A549 (cell line): ENCODE results near the gene CFD. TPM values are rescaled to one million over a fixed set of nuclear protein-coding genes. Genes with fewer than 3 reads are reported as not detected.

ENCODE experiments used
- ATAC-seq, 2 experiments: fragments of 200-7000 bp in 1 of 2; fragments of >200 bp in 1 of 2; cut with Nextera tagmentation in 1 of 2; cut with Tn5 transposase in 1 of 2; 3 replicates each; pipeline versions ENCODE4 v1.8.0 to v1.9.1; 2018 to 2020; ENCODE audit warnings: mild to moderate bottlenecking in 1 of 2, moderate library complexity in 1 of 2
- CTCF ChIA-PET: fragments of 300-600 bp; sonication (Branson Sonifier 250); formaldehyde crosslinking; extraction: SDS; loops from one replicate; lab custom pipeline; 2021; ENCODE audit warnings: antibody characterized with exemption, inconsistent platforms; lab: Yijun Ruan, JAX
- POLR2A ChIA-PET: fragments of 350-600 bp; formaldehyde crosslinking; extraction: SDS; loops from one replicate; lab custom pipeline; 2021; ENCODE audit warnings: antibody characterized with exemption, inconsistent platforms; lab: Yijun Ruan, JAX
- DNase-seq, 2 experiments: peaks; one replicate each; pipeline versions ENCODE4 v3.0.0 to v3.0.0-alpha.2; 2011 to 2016; ENCODE audit warnings: low read depth in 1 of 2, low spot score in 1 of 2
- FAIRE-seq: peaks from 2 replicates; lab custom pipeline; 2011; peaks lifted over from hg19 to GRCh38; lab: Jason Lieb, UNC
- H3K27ac ChIP-seq, 2 experiments: fragments of >200 bp; sonication (Bioruptor Twin); formaldehyde crosslinking; 3 replicates each; pipeline ENCODE4 v1.5.1; 2016 to 2017
- H3K4me1 ChIP-seq: fragments of >200 bp; sonication (Bioruptor Twin); formaldehyde crosslinking; 3 replicates; pipeline ENCODE4 v1.6.1; 2016
- H3K4me2 ChIP-seq: fragments of >200 bp; sonication (Bioruptor Twin); formaldehyde crosslinking; 3 replicates; pipeline ENCODE4 v1.6.1; 2016
- H3K4me3 ChIP-seq: fragments of >200 bp; sonication (Bioruptor Twin); formaldehyde crosslinking; 3 replicates; pipeline ENCODE4 v1.5.1; 2016
- H3K9me3 ChIP-seq: fragments of >200 bp; sonication (Bioruptor Twin); formaldehyde crosslinking; 3 replicates; pipeline ENCODE4 v1.6.1; 2016
- BHLHE40 ChIP-seq: IDR thresholded peaks from 2 replicates; pipeline ENCODE4 v1.6.1; 2012; ENCODE audit warnings: low read depth, low read length, inconsistent platforms
- CHD2 ChIP-seq: fragments of 150-350 bp; IDR thresholded peaks from 2 replicates; pipeline ENCODE4 v1.6.1; 2014; ENCODE audit warnings: low read length; ENCODE audit not compliant: partially characterized antibody
- CHD4 ChIP-seq: fragments of 200-600 bp; sonication (generic); IDR thresholded peaks from 2 replicates; pipeline ENCODE4 v1.6.1; 2016; ENCODE audit warnings: antibody characterized with exemption, mild to moderate bottlenecking, borderline replicate concordance
- ESRRA ChIP-seq: fragments of 150-350 bp; IDR thresholded peaks from 2 replicates; pipeline ENCODE4 v1.6.1; 2014; ENCODE audit warnings: mild to moderate bottlenecking, low read length, borderline replicate concordance
- FOSB ChIP-seq: fragments of 250-450 bp; sonication (Bioruptor Pico); IDR thresholded peaks from 2 replicates; pipeline ENCODE4 v1.5.0; 2020; ENCODE audit warnings: mild to moderate bottlenecking, moderate library complexity
- FOSL2 ChIP-seq, 2 experiments: fragments of 450-650 bp in 1 of 2; fragments of >200 bp in 1 of 2; sonication (Bioruptor Twin) in 1 of 2; formaldehyde crosslinking; IDR thresholded peaks; 2 replicates each; pipeline versions ENCODE4 v1.5.0 to v1.6.1; 2016 to 2020; ENCODE audit warnings: mild to moderate bottlenecking in 1 of 2, moderate library complexity in 1 of 2
- FOXS1 ChIP-seq: fragments of 250-450 bp; sonication (Bioruptor Pico); IDR thresholded peaks from 2 replicates; pipeline ENCODE4 v1.5.0; 2020; ENCODE audit warnings: mild to moderate bottlenecking, moderate library complexity
- HEYL ChIP-seq: fragments of 250-450 bp; sonication (Bioruptor Pico); IDR thresholded peaks from 2 replicates; pipeline ENCODE4 v1.8.0; 2021; ENCODE audit warnings: mild to moderate bottlenecking, moderate library complexity
- HOXB13 ChIP-seq: fragments of 250-450 bp; sonication (Bioruptor Pico); IDR thresholded peaks from 2 replicates; pipeline ENCODE4 v1.5.0; 2020; ENCODE audit warnings: low read depth, mild to moderate bottlenecking, moderate library complexity
- JUNB ChIP-seq: fragments of >200 bp; sonication (Bioruptor Twin); formaldehyde crosslinking; IDR thresholded peaks from 2 replicates; pipeline ENCODE4 v1.6.1; 2016
- KDM1A ChIP-seq: fragments of 200-600 bp; sonication (generic); IDR thresholded peaks from 2 replicates; pipeline ENCODE4 v1.6.1; 2016; ENCODE audit warnings: low read depth, mild to moderate bottlenecking
- MYC ChIP-seq: IDR thresholded peaks from 2 replicates; pipeline ENCODE4 v1.6.1; 2012; ENCODE audit warnings: mild to moderate bottlenecking, inconsistent platforms, low read length, improper control_type of control experiment, borderline replicate concordance
- NFE2L2 ChIP-seq: fragments of 150-350 bp; conservative IDR thresholded peaks from 2 replicates; pipeline ENCODE4 v1.6.1; 2014; ENCODE audit warnings: low read length
- NPAS2 ChIP-seq: fragments of 250-450 bp; sonication (Bioruptor Pico); IDR thresholded peaks from 2 replicates; pipeline ENCODE4 v1.8.0; 2022; ENCODE audit warnings: mild to moderate bottlenecking, moderate library complexity, borderline replicate concordance
- NR3C1 ChIP-seq: fragments of >200 bp; sonication (Bioruptor Twin); formaldehyde crosslinking; IDR thresholded peaks from 3 replicates; pipeline ENCODE4 v1.6.1; 2017
- POLR2AphosphoS2 ChIP-seq: conservative IDR thresholded peaks from 2 replicates; pipeline ENCODE4 v1.6.1; 2012; ENCODE audit warnings: low read length, improper control_type of control experiment, inconsistent platforms
- SMC3 ChIP-seq: fragments of >200 bp; sonication (Bioruptor Twin); formaldehyde crosslinking; IDR thresholded peaks from 3 replicates; pipeline ENCODE4 v1.6.1; 2018; ENCODE audit warnings: inconsistent platforms
- TP53 ChIP-seq: fragments of 250-450 bp; sonication (Bioruptor Pico); IDR thresholded peaks from 2 replicates; pipeline ENCODE4 v1.5.0; 2021; ENCODE audit warnings: mild to moderate bottlenecking, moderate library complexity
- ZC3H11A ChIP-seq: fragments of 450-650 bp; IDR thresholded peaks from 2 replicates; pipeline ENCODE4 v1.6.1; 2014; ENCODE audit warnings: antibody characterized with exemption, mild to moderate bottlenecking
- ZSCAN20 ChIP-seq: fragments of 250-450 bp; sonication (Bioruptor Pico); IDR thresholded peaks from 2 replicates; pipeline ENCODE4 v1.8.0; 2022; ENCODE audit warnings: mild to moderate bottlenecking, moderate library complexity
- WGBS: methylation state at CpG from one replicate; pipeline ENCODE4 v1.1.6; 2017; ENCODE audit errors: missing lambda C conversion rate; 5-methylcytosine and 5-hydroxymethylcytosine counted together
- polyA plus RNA-seq, 4 experiments: library from polyadenylated mRNA; depleted of rRNA in 3 of 4; stranded (reverse); fragments of >200 nt; fragmentation: RNase III in 1 of 4; extraction: RNeasy Plus Mini Kit Qiagen cat#74134 plus additional on column Dnase treatment in 1 of 4; gene quantifications; 2 replicates in 3 of 4; 3 replicates in 1 of 4; pipeline ENCODE4 v1.2.3, GENCODE V29; 2011 to 2017
- TF ChIP-seq, protein P1 (sequence below): fragments of >200 bp; sonication (Bioruptor Twin); formaldehyde crosslinking; IDR thresholded peaks from 3 replicates; pipeline ENCODE4 v1.5.1; 2016
- TF ChIP-seq, protein P2 (sequence below): IDR thresholded peaks from 2 replicates; pipeline ENCODE4 v1.6.1; 2012; ENCODE audit warnings: low read depth, borderline replicate concordance
- TF ChIP-seq, protein P3 (sequence below): IDR thresholded peaks from 2 replicates; pipeline ENCODE4 v1.6.1; 2012
- TF ChIP-seq, protein P4 (sequence below): fragments of >200 bp; sonication (Bioruptor Twin); formaldehyde crosslinking; IDR thresholded peaks from 2 replicates; pipeline ENCODE4 v1.6.1; 2016

Gene CFD
- polyA plus RNA-seq, 2 of the 4 experiments (the other 2 are of a cell fraction): 7.6 to 14.3 TPM

DNA sequence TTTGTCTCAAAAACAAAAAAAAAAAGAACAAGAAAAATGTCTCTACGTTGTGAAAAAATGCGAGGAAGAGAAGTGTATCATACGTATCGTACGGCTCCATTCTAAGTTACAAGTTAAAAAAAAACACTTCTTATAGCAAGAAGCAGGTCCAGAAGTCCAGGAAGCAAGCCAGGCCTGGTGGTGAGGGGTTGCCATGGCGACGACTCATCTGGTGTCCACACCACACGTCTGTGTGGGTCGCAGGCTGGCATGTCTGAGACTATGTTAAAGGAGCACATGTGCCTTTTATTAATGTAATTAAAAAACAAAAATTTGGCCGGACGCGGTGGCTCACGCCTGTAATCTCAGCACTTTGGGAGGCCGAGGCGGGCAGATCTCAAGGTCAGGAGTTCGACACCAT is 27.6 kb downstream of the CFD start:
- H3K4me3 ChIP-seq: no peak overlapping the region
- no peak for TF ChIP-seq TP53 (CRISPR knock-in tag)
- TF ChIP-seq, protein P1, sequence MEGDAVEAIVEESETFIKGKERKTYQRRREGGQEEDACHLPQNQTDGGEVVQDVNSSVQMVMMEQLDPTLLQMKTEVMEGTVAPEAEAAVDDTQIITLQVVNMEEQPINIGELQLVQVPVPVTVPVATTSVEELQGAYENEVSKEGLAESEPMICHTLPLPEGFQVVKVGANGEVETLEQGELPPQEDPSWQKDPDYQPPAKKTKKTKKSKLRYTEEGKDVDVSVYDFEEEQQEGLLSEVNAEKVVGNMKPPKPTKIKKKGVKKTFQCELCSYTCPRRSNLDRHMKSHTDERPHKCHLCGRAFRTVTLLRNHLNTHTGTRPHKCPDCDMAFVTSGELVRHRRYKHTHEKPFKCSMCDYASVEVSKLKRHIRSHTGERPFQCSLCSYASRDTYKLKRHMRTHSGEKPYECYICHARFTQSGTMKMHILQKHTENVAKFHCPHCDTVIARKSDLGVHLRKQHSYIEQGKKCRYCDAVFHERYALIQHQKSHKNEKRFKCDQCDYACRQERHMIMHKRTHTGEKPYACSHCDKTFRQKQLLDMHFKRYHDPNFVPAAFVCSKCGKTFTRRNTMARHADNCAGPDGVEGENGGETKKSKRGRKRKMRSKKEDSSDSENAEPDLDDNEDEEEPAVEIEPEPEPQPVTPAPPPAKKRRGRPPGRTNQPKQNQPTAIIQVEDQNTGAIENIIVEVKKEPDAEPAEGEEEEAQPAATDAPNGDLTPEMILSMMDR: no peak
- no peak for TF ChIP-seq POLR2AphosphoS2
- CTCF ChIA-PET: interaction anchor here (1.5 kb wide), 1 partner anchor 31 kb away, joined by 3 read pairs; no protein-coding TSS in a partner anchor
- 87% methylated on average over 16 of the region's 16 CpGs for WGBS
- H3K4me2 ChIP-seq: no peak overlapping the region
- POLR2A ChIA-PET: no interaction called here
- FAIRE-seq: no peak
- no peaks in the 10 kb centered on the region for H3K4me1 ChIP-seq
- no peak overlapping the region for H3K27ac ChIP-seq
- no peaks in the 10 kb centered on the region for H3K9me3 ChIP-seq
- no peak for ATAC-seq
- no peak for DNase-seq

DNA sequence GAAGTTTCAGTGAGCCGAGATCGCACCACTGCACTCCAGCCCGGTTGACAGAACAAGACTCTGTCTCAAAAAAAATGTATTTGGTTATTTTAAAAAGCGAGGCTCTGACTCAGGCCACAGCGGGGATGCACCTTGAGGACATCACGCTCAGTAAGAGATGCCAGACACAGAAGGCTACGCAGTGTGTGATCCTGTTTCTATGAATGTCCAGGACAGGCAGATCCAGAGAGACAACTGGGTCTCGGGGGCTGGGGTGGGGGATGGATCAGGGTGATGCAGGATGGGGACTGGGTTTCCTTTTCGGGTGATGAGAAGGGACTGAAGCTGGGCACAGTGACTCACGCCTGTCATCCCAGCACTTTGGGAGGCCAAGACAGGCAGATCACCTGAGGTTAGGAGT is 28.1 kb downstream of the CFD start:
- no peak for ATAC-seq
- DNase-seq: no peak
- CTCF ChIA-PET: interaction anchor here (1.5 kb wide), 1 partner anchor 31 kb away, joined by 3 read pairs; no protein-coding TSS in a partner anchor
- WGBS: 95% methylated on average over 9 of the region's 10 CpGs
- H3K27ac ChIP-seq: no peak overlapping the region
- POLR2A ChIA-PET: no interaction called here
- no peaks in the 10 kb centered on the region for H3K9me3 ChIP-seq
- H3K4me1 ChIP-seq: no peaks in the 10 kb centered on the region
- H3K4me3 ChIP-seq: no peak overlapping the region
- FAIRE-seq: no peak
- no peak for TF ChIP-seq NR3C1
- TF ChIP-seq, all 56 proteins: peak for 0
- no peak overlapping the region for H3K4me2 ChIP-seq

DNA sequence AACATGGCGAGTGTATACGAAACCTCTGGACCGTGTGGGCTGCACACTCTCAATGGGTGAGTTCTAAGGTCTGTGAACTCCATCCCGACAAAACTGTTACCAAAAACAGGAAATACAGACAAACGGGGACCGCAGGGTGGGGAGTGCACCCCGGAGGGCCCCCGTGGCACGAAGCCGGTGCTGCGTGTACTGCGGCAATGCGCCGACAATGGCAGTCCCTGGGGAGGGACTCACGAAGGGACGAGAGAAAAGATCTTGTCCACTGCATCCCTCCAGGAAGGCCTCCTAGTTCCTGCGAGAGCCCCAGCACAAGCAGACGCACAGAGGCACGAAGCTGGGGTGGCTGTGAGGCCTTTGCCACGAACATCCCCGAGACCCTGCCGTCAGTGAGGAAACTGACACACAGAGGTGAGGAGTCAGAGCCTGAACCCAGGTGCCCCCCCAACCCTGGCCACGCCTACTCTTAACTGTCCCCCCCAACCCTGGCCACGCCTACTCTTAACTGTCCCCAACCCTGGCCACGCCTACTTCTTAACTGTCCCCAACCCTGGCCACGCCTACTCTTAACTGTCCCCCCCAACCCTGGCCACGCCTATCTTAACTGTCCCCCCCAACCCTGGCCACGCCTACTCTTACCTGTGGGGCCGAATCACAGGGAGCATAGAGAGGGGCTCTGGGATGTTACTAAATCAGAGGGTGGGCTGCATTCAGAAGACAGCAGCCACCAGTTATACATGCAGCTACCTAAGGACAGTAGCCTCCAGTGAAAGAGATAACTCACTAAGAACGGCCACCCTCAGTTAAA is 29.3 kb downstream of the CFD start:
- ATAC-seq: no peak
- no peak for FAIRE-seq
- Histone ChIP-seq H3K4me3 (no peak overlapping the region), H3K4me2 (no peak overlapping the region), H3K27ac (no peak overlapping the region), H3K9me3 (no peaks in the 10 kb centered on the region), H3K4me1 (no peaks in the 10 kb centered on the region)
- ChIA-PET CTCF (interaction anchor here (1.0 kb wide), 1 partner anchor 15 kb away, joined by 3 read pairs; no protein-coding TSS in a partner anchor), POLR2A (interaction anchor here (0.6 kb wide), 1 partner anchor 9 kb away, joined by 3 read pairs; no protein-coding TSS in a partner anchor)
- WGBS: 87% methylated on average over 24 of the region's 30 CpGs
- TF ChIP-seq CHD2: no peak
- no peak for TF ChIP-seq CHD4
- TF ChIP-seq HEYL (CRISPR knock-in tag): no peak
- TF ChIP-seq, protein P2, sequence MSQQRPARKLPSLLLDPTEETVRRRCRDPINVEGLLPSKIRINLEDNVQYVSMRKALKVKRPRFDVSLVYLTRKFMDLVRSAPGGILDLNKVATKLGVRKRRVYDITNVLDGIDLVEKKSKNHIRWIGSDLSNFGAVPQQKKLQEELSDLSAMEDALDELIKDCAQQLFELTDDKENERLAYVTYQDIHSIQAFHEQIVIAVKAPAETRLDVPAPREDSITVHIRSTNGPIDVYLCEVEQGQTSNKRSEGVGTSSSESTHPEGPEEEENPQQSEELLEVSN: no peak
- TF ChIP-seq SMC3: no peak
- TF ChIP-seq ZC3H11A: no peak
- no peak for TF ChIP-seq MYC
- TF ChIP-seq, protein P3, sequence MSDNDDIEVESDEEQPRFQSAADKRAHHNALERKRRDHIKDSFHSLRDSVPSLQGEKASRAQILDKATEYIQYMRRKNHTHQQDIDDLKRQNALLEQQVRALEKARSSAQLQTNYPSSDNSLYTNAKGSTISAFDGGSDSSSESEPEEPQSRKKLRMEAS: no peak
- no peak for TF ChIP-seq FOXS1 (CRISPR knock-in tag)
- TF ChIP-seq, protein P4, sequence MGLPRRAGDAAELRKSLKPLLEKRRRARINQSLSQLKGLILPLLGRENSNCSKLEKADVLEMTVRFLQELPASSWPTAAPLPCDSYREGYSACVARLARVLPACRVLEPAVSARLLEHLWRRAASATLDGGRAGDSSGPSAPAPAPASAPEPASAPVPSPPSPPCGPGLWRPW: no peak
- TF ChIP-seq BHLHE40: no peak
- TF ChIP-seq ZSCAN20 (CRISPR knock-in tag): no peak
- no peak for TF ChIP-seq ESRRA
- no peak for TF ChIP-seq FOSB (CRISPR knock-in tag)
- TF ChIP-seq NFE2L2: no peak
- no peak for TF ChIP-seq HOXB13 (CRISPR knock-in tag)
- no peak for TF ChIP-seq JUNB
- no peak for TF ChIP-seq FOSL2 (IDR thresholded peaks at IDR 0.05)
- no peak for TF ChIP-seq FOSL2 (CRISPR knock-in tag; IDR thresholded peaks at IDR 0.05)
- no peak for TF ChIP-seq KDM1A
- no peak for TF ChIP-seq NPAS2 (CRISPR knock-in tag)
- DNase-seq: no peak
